HCT116 (cell line): Measurements from ENCODE around the gene MFAP2. TPM values are rescaled to one million over a fixed set of nuclear protein-coding genes. Genes with fewer than 3 reads are reported as not detected.

Experiments
- ATAC-seq: fragments of 200-7000 bp; cut with Tn5 transposase; 2 replicates; pipeline ENCODE4 v1.9.1; 2020; ENCODE audit warnings: mild to moderate bottlenecking, moderate library complexity
- Bru-seq: library from RNA; stranded (reverse); fragments of 400-500 nt; gene quantifications from one replicate; lab custom pipeline; 2021; lab: Mats Ljungman, UMichigan
- BruChase-seq, 2 experiments: library from RNA; stranded (reverse); fragments of 400-500 nt; gene quantifications; one replicate each; lab custom pipeline; 2021; lab: Mats Ljungman, UMichigan
- BruUV-seq: library from RNA; stranded (reverse); fragments of 400-500 nt; replicated peaks from 2 replicates; lab custom pipeline; 2021; lab: Mats Ljungman, UMichigan
- CTCF ChIA-PET: fragments of 300-600 bp; sonication (Branson Sonifier 250); formaldehyde crosslinking; loops from one replicate; lab custom pipeline; 2021; ENCODE audit warnings: antibody characterized with exemption; lab: Charles Lee
- POLR2A ChIA-PET: fragments of 300-600, 350-600 bp; sonication (Branson Sonifier 250); formaldehyde crosslinking; loops from one replicate; lab custom pipeline; 2021; ENCODE audit warnings: antibody characterized with exemption; lab: Charles Lee
- RAD21 ChIA-PET, 2 experiments: fragments of 300-600 bp; sonication (Branson Sonifier 250); formaldehyde crosslinking; loops; one replicate each; lab custom pipeline; 2023; ENCODE audit warnings: low total read pairs in 2 of 2; ENCODE audit not compliant: uncharacterized antibody in 2 of 2, unreplicated experiment in 2 of 2, low non-redundant PET in 1 of 2; lab: Charles Lee
- DNase-seq: peaks from one replicate; pipeline ENCODE4 v3.0.0-alpha.2; 2010; ENCODE audit warnings: low read depth, low spot score
- H2AFZ ChIP-seq: fragments of 200-600 bp; shearing (Covaris generic), sonication (generic); 2 replicates; pipeline ENCODE4 v1.6.1; 2017; ENCODE audit warnings: low read depth, mixed run types, mixed read lengths, antibody characterized with exemption, low read length; ENCODE audit not compliant: poor library complexity, severe bottlenecking
- H3K27ac ChIP-seq: 2 replicates; pipeline ENCODE4 v1.5.1; 2012; ENCODE audit warnings: low read depth, low read length
- H3K27me3 ChIP-seq: fragments of 200-600 bp; sonication (generic); 2 replicates; pipeline ENCODE4 v1.6.1; 2016; ENCODE audit warnings: mixed run types, low read length, mixed read lengths; ENCODE audit not compliant: insufficient read depth
- H3K36me3 ChIP-seq, 2 experiments: fragments of 200-500 bp in 1 of 2; fragments of 200-600 bp in 1 of 2; sonication (Bioruptor generic) in 1 of 2; sonication (generic) in 1 of 2; 2 replicates each; pipeline versions ENCODE4 v1.5.1 to v1.6.1; 2014 to 2016; ENCODE audit warnings: low read length in 2 of 2, inconsistent platforms in 1 of 2, mixed read lengths in 1 of 2, mixed run types in 1 of 2; ENCODE audit not compliant: insufficient read depth in 2 of 2, control insufficient read depth in 1 of 2
- H3K4me1 ChIP-seq, 2 experiments: fragments of 200-600 bp in 1 of 2; sonication (generic) in 1 of 2; 2 replicates each; pipeline versions ENCODE4 v1.5.1 to v1.6.1; 2012 to 2017; ENCODE audit warnings: low read length in 2 of 2, inconsistent platforms in 1 of 2, mild to moderate bottlenecking in 1 of 2, mixed read lengths in 1 of 2, mixed run types in 1 of 2, moderate library complexity in 1 of 2; ENCODE audit not compliant: insufficient read depth in 2 of 2, control insufficient read depth in 1 of 2
- H3K4me2 ChIP-seq: fragments of 200-600 bp; sonication (generic); 2 replicates; pipeline ENCODE4 v1.6.1; 2017; ENCODE audit warnings: mixed run types, low read length, mixed read lengths
- H3K4me3 ChIP-seq, 2 experiments: fragments of 200-600 bp in 1 of 2; sonication (generic) in 1 of 2; replicated peaks in 1 of 2; 2 replicates each; pipeline ENCODE4 v1.5.1; 2011 to 2016; ENCODE audit warnings: low read length in 2 of 2, control low read depth in 1 of 2, low read depth in 1 of 2, mild to moderate bottlenecking in 1 of 2, mixed read lengths in 1 of 2, mixed run types in 1 of 2
- H3K79me2 ChIP-seq: fragments of 200-600 bp; sonication (generic); 2 replicates; pipeline ENCODE4 v1.6.1; 2017; ENCODE audit warnings: mild to moderate bottlenecking, mixed run types, low read length, moderate library complexity, mixed read lengths; ENCODE audit not compliant: insufficient read depth
- H3K9ac ChIP-seq: fragments of 200-600 bp; sonication (generic); 2 replicates; pipeline ENCODE4 v1.6.1; 2016; ENCODE audit warnings: low read length, mixed read lengths
- H3K9me2 ChIP-seq: fragments of 200-600 bp; sonication (generic), shearing (Covaris generic); 2 replicates; pipeline ENCODE4 v1.6.1; 2017; ENCODE audit warnings: mixed run types, mild to moderate bottlenecking, moderate library complexity; ENCODE audit not compliant: insufficient read depth
- H3K9me3 ChIP-seq, 2 experiments: fragments of 200-500 bp in 1 of 2; fragments of 200-600 bp in 1 of 2; sonication (Bioruptor generic) in 1 of 2; sonication (generic) in 1 of 2; 2 replicates each; pipeline ENCODE4 v1.6.1; 2014 to 2017; ENCODE audit warnings: low read length in 2 of 2, mixed read lengths in 2 of 2, inconsistent platforms in 1 of 2, low read depth in 1 of 2, mild to moderate bottlenecking in 1 of 2, mixed run types in 1 of 2, moderate library complexity in 1 of 2; ENCODE audit not compliant: control insufficient read depth in 1 of 2, insufficient read depth in 1 of 2
- H4K20me1 ChIP-seq: fragments of 200-600 bp; sonication (generic), shearing (Covaris generic); 2 replicates; pipeline ENCODE4 v1.6.1; 2017; ENCODE audit warnings: mixed run types, mild to moderate bottlenecking, moderate library complexity; ENCODE audit not compliant: insufficient read depth
- CBX3 ChIP-seq: IDR thresholded peaks from 2 replicates; pipeline ENCODE4 v1.6.1; 2012; ENCODE audit warnings: low read depth
- CEBPB ChIP-seq: IDR thresholded peaks from 2 replicates; pipeline ENCODE4 v1.6.1; 2012; ENCODE audit warnings: low read depth
- EGR1 ChIP-seq: IDR thresholded peaks from 2 replicates; pipeline ENCODE4 v1.6.1; 2012; ENCODE audit warnings: low read depth
- EZH2phosphoT487 ChIP-seq: fragments of 200-600 bp; IDR thresholded peaks from 2 replicates; pipeline ENCODE4 v1.6.1; 2018; ENCODE audit warnings: antibody characterized with exemption, borderline replicate concordance
- FOSL1 ChIP-seq: IDR thresholded peaks from 2 replicates; pipeline ENCODE4 v1.6.1; 2012; ENCODE audit warnings: low read depth
- JUND ChIP-seq: IDR thresholded peaks from 2 replicates; pipeline ENCODE4 v1.6.1; 2012
- POLR2A ChIP-seq: IDR thresholded peaks from 2 replicates; pipeline ENCODE4 v1.7.0; 2011; ENCODE audit warnings: borderline replicate concordance; ENCODE audit not compliant: insufficient read depth, insufficient read length; ENCODE audit errors: extremely low read depth
- POLR2AphosphoS5 ChIP-seq: IDR thresholded peaks from 2 replicates; pipeline ENCODE4 v1.6.1; 2011; ENCODE audit warnings: mild to moderate bottlenecking, low read depth, low read length, moderate library complexity
- RAD21 ChIP-seq: IDR thresholded peaks from 2 replicates; pipeline ENCODE4 v1.6.1; 2012; ENCODE audit warnings: low read depth, mild to moderate bottlenecking
- SIN3A ChIP-seq: IDR thresholded peaks from 2 replicates; pipeline ENCODE4 v1.6.1; 2012; ENCODE audit warnings: low read depth
- SRF ChIP-seq: IDR thresholded peaks from 2 replicates; pipeline ENCODE4 v1.6.1; 2012; ENCODE audit warnings: low read depth
- TCF7L2 ChIP-seq: IDR thresholded peaks from 2 replicates; pipeline ENCODE4 v1.7.0; 2011; ENCODE audit warnings: borderline replicate concordance, inconsistent platforms; ENCODE audit not compliant: insufficient read depth, insufficient read length; ENCODE audit errors: extremely low read depth
- YY1 ChIP-seq: IDR thresholded peaks from 2 replicates; pipeline ENCODE4 v1.6.1; 2011; ENCODE audit warnings: low read length, low read depth, moderate library complexity, mild to moderate bottlenecking; ENCODE audit not compliant: insufficient replicate concordance; ENCODE audit errors: extremely low read depth
- ZFX ChIP-seq: fragments of 450-650 bp; IDR thresholded peaks from 2 replicates; pipeline ENCODE4 v1.6.1; 2017
- ZNF274 ChIP-seq: fragments of 200-500 bp; sonication (Bioruptor generic); IDR thresholded peaks from 2 replicates; pipeline ENCODE4 v1.6.1; 2014; ENCODE audit warnings: mild to moderate bottlenecking, low read depth, low read length, inconsistent platforms
- intact Hi-C: fragments of 100-400 bp; cut with micrococcal nuclease; formaldehyde crosslinking; loops from 2 replicates; pipeline ENCODE4 v1.10.0; 2022
- long read RNA-seq: library from polyadenylated mRNA; unstranded; transcript quantifications from one replicate; pipeline ENCODE4 v2.0.0, GENCODE V29; 2021; ENCODE audit not compliant: unreplicated experiment
- polyA plus RNA-seq: library from polyadenylated mRNA; unstranded; fragments of >200 nt; gene quantifications from 2 replicates; pipeline ENCODE4 v1.2.1, GENCODE V29; 2012; ENCODE audit warnings: missing spikeins
- total RNA-seq: library from RNA; stranded (reverse); gene quantifications from one replicate; pipeline ENCODE4 v1.2.1, GENCODE V29; 2021; ENCODE audit not compliant: unreplicated experiment
- TF ChIP-seq, protein P1 (sequence below): IDR thresholded peaks from 2 replicates; pipeline ENCODE4 v1.6.1; 2012
- TF ChIP-seq, protein P2 (sequence below): IDR thresholded peaks from 2 replicates; pipeline ENCODE4 v1.6.1; 2012
- TF ChIP-seq, protein P3 (sequence below): IDR thresholded peaks from 2 replicates; pipeline ENCODE4 v1.6.1; 2011; ENCODE audit warnings: mild to moderate bottlenecking, low read length, moderate library complexity; ENCODE audit not compliant: insufficient replicate concordance; ENCODE audit errors: extremely low read depth
- TF ChIP-seq, protein P4 (sequence below): IDR thresholded peaks from 2 replicates; pipeline ENCODE4 v1.6.1; 2012; ENCODE audit warnings: low read depth

MFAP2 gene, protein sequence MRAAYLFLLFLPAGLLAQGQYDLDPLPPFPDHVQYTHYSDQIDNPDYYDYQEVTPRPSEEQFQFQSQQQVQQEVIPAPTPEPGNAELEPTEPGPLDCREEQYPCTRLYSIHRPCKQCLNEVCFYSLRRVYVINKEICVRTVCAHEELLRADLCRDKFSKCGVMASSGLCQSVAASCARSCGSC
- total RNA-seq (63.1 TPM), Bru-seq, nascent RNA (percentile 59 among the genes with signal in this experiment), BruChase-seq, experiment 1, labeled RNA remaining after a 6-hour chase (percentile 83 among the genes with signal in this experiment), BruChase-seq, experiment 2, labeled RNA remaining after a 2-hour chase (percentile 77 among the genes with signal in this experiment)
- 81.1 and 81.3 TPM in 2 replicates for polyA plus RNA-seq
- long read RNA-seq, transcript MFAP2-202 (9 exons, 1,260 nt), result major isoform, 62 of 113 reads
- long read RNA-seq, partial matches to known transcripts, result 14 of 113 reads
- long read RNA-seq, other reads (novel, unspliced or antisense), result 35 of 113 reads

DNA sequence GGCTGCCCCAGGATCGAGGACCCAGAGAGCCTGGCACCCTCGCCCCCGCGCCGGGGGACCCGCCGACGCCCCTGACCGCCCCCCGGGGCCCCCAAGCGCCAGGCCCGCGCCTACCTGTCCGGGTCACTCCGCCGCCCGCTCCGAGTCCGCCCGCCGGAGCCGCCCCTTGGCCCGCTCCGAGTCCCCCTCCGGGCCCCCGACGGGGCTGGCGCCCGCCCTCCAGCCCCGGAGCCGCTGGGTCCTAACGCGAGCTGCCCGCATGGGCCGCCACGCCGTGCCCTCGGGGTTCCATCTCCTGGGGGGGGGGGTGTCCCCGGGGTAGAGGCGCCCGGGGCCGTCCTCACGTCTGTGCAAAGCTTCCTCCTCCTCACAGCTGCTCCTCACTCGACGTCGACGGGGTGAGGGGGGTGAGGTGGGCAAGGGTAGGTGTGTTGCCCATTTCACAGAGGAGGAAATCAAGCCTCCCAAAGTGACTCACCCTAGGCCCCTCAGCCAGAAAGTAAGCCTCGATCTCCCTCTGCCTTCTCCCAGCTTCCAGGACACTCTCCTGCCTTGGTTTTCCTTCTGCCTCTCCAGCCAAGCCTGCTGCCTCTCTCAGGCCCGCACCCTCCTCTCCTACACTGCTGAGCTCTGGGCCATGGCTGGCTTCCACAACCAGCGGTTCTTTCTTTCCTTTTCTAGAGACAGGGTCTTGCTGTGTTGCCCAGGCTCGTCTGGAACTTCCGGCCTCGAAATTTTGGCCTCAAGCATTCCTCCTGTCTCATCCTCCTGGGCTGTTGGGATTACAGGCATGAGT is at the start of gene MFAP2:
Gene MFAP2, minus strand, starts transcription at position 148 of the 796 bp plus-strand sequence. CDS start 2,347 bp downstream, outside the sequence.
- Histone ChIP-seq H2AFZ (peak within 1 kb of the TSS; percentile 22), H3K27ac (peak within 1 kb of the TSS; percentile 73), H3K9me3 (no peaks in the 10 kb centered on the region), H3K4me3 (peak within 1 kb of the TSS; percentile 77 to 79), H3K27me3 (no peaks in the 10 kb centered on the region), H3K9me2 (no peaks in the 10 kb centered on the region), H3K9ac (peak within 1 kb of the TSS; percentile 94), H3K4me2 (peak within 1 kb of the TSS; percentile 79), H3K79me2 (peaks cover 30% of the 10 kb centered on the region; the same call in 1 of the 2 replicates), H3K36me3 (peaks cover 0 to 5% of the 10 kb centered on the region in 2 experiments; a peak in 2 of 4 replicates), H3K4me1 (peaks cover 19 to 47% of the 10 kb centered on the region in 2 experiments), H4K20me1 (no peaks in the 10 kb centered on the region)
- no TSS peak for BruUV-seq
- ATAC-seq (peak; percentile 81), DNase-seq (no peak)
- intact Hi-C loops, result no loop called here
- ChIA-PET POLR2A (interaction anchor here (1.2 to 1.4 kb wide), 2 partner anchors 14 to 19 kb away, joined by 3 read pairs; no protein-coding TSS in a partner anchor), RAD21 (no interaction called here), CTCF (interaction anchor here (0.9 to 1.6 kb wide), 3 partner anchors 17 to 360 kb away, joined by 3 to 8 read pairs (median 3); no protein-coding TSS in a partner anchor)
- TF ChIP-seq SIN3A (no peak), EZH2phosphoT487 (no peak), YY1 (peak; percentile 67), RAD21 (no peak), POLR2AphosphoS5 (peak; percentile 82), POLR2A (no peak), TCF7L2 (peak; percentile 20), FOSL1 (no peak; the same call in 1 of the 2 replicates), JUND (no peak), CBX3 (no peak), SRF (no peak), CEBPB (no peak), ZNF274 (no peak), EGR1 (no peak), ZFX (peak; percentile 39; the same call in 1 of the 2 replicates)
- TF ChIP-seq, protein P1, sequence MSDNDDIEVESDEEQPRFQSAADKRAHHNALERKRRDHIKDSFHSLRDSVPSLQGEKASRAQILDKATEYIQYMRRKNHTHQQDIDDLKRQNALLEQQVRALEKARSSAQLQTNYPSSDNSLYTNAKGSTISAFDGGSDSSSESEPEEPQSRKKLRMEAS, result peak; percentile 71
- TF ChIP-seq, protein P2, sequence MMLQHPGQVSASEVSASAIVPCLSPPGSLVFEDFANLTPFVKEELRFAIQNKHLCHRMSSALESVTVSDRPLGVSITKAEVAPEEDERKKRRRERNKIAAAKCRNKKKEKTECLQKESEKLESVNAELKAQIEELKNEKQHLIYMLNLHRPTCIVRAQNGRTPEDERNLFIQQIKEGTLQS, result no peak
- TF ChIP-seq, protein P3, sequence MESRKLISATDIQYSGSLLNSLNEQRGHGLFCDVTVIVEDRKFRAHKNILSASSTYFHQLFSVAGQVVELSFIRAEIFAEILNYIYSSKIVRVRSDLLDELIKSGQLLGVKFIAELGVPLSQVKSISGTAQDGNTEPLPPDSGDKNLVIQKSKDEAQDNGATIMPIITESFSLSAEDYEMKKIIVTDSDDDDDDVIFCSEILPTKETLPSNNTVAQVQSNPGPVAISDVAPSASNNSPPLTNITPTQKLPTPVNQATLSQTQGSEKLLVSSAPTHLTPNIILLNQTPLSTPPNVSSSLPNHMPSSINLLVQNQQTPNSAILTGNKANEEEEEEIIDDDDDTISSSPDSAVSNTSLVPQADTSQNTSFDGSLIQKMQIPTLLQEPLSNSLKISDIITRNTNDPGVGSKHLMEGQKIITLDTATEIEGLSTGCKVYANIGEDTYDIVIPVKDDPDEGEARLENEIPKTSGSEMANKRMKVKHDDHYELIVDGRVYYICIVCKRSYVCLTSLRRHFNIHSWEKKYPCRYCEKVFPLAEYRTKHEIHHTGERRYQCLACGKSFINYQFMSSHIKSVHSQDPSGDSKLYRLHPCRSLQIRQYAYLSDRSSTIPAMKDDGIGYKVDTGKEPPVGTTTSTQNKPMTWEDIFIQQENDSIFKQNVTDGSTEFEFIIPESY, result no peak
- TF ChIP-seq, protein P4, sequence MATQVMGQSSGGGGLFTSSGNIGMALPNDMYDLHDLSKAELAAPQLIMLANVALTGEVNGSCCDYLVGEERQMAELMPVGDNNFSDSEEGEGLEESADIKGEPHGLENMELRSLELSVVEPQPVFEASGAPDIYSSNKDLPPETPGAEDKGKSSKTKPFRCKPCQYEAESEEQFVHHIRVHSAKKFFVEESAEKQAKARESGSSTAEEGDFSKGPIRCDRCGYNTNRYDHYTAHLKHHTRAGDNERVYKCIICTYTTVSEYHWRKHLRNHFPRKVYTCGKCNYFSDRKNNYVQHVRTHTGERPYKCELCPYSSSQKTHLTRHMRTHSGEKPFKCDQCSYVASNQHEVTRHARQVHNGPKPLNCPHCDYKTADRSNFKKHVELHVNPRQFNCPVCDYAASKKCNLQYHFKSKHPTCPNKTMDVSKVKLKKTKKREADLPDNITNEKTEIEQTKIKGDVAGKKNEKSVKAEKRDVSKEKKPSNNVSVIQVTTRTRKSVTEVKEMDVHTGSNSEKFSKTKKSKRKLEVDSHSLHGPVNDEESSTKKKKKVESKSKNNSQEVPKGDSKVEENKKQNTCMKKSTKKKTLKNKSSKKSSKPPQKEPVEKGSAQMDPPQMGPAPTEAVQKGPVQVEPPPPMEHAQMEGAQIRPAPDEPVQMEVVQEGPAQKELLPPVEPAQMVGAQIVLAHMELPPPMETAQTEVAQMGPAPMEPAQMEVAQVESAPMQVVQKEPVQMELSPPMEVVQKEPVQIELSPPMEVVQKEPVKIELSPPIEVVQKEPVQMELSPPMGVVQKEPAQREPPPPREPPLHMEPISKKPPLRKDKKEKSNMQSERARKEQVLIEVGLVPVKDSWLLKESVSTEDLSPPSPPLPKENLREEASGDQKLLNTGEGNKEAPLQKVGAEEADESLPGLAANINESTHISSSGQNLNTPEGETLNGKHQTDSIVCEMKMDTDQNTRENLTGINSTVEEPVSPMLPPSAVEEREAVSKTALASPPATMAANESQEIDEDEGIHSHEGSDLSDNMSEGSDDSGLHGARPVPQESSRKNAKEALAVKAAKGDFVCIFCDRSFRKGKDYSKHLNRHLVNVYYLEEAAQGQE, result no peak
